HG02973 (cell line): Measurements from ENCODE around the gene PGGHG.
"Not testable (repeated sequence)": the region's sequence is repeated elsewhere in the genome, so short reads cannot be mapped to it uniquely, and the experiment has no call there.

Experiments used
- ATAC-seq: cut with Tn5 transposase; IDR thresholded peaks from one replicate; pipeline ENCODE4 v1.9.1; 2021; ENCODE audit warnings: moderate library complexity; ENCODE audit not compliant: unreplicated experiment

The PGGHG gene

DNA sequence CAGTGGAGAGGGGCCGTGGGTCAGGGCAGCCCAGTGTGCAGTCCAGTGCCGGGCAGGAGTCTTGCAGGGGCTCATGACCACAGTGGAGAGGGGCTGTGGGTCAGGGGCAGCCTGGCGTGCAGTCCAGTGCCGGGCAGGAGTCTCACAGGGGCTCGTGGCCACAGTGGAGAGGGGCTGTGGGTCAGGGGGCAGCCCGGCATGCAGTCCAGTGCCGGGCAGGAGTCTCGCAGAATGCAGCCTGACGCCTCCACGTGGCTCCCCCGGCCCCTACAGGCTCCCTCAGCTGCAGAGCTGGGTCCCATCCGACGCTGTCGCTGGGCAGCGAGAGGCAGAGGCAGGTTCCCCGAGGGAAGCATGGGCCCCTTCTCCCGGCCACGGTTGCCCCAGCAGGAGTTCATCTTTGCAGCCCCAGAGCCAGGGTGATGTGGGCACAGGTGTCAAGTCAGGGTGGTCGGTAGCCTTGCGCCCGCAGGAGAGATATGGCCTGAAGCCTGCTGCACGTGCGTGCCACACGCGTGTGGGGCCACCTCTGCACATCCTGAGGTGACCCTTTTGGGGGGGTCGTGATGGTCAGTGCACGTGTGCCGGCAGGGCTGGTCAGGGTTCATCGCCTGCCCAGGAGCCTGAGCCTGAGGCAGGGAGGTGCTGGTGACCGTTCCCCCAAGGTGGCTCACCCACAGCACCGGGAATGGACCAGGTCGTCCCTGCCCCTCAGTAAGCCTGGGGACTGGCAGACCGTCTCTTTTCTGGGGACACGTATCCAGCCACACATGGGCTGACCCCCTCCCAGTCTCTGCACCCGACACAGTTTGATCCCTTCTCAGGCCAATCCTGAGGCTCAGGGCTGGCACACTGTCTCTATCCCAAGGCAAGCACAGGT lies 7.5 kb downstream of the PGGHG start:
- ATAC-seq = no peak

GRCh38 chr11:297051-297585 lies 8.2 kb downstream of the PGGHG start:
- no peak for ATAC-seq

- no peak for ATAC-seq
These were observed 8.9 kb downstream of the PGGHG start for GRCh38 chr11:297586-298405.

GRCh38 chr11:298406-299065 lies 9.6 kb downstream of the PGGHG start:
- no peak for ATAC-seq

DNA sequence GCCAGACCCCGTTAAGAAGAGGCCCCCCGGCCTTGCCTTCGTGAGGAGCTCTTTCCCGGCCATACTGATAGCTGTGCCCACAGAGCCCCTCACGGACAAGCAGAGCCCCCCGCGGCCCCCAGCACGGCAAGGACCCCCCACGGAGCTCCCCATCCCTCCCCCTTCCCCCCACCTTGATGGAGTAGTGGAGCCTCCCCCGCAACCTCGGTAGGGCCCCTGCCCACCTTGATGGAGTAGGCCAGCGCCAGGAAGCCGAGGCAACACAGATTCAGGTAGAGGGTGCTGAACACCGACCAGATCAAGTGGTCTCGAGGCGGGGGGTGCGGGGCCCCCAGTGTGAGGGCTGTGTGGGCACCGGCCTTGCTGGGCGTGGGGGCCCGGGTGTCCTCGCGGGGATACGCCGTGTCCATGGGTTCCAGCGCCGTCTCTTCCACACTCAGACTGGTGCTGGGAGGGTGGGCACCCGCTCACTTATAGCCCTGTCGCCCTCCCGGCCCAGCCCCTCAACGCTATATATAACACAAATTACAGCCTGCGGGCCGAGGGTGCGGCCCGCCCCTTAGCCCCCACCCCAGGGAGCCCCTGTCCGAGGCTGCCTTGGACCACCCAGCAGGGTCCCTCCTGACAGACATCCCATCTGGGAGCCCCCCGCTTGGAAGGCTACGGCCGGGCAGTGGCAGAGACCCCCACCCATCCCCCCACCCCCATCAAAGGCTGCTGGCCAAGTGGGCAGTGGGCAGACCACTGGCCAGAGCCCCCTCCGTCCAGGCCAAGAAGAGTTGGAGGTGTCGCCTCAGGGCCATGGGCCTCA lies 10.4 kb downstream of the PGGHG start, which contains the start of gene IFITM5:
Gene IFITM5, minus strand, starts transcription at position 446 of the 811 bp plus-strand sequence. Its CDS starts 36 bp downstream, at position 410.
- no peak for ATAC-seq

DNA sequence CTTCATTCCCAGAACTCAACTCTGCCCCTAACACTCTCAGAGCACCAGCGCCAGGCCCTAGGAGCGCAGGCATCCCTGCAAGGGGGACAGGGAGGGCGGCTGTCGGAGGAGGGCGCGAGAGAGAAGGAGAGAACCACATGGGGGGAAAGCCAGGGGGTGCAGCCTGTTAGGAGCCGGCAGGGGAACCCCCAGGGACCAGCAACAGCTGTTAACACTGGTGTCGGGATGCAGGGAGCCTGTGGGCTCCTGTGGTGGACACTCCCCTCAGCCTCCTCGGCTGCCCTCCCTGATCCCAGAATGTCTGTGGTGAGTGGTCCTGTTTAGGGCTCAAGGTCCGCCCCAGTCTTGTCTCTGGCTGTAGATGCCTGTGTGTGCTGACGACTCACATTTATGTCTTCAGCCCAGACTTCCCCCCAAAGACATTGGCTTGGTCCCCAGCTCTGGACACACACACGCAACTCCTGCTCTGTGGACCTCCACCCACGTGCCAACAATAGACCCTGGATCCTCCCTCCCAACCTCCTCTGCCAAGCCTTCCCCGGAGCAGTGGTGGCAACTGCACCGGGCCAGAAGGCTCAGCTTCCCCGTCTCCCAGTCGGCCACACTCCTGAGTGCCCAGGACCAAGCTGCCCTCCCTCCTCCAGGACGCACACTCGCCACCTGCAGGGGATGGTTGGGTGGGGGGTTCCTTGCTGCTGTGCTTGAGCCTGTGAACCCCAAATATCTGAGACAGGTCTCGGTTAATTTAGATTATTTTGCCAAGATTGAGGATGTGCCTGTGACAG lies 11.2 kb downstream of the PGGHG start:
- no peak for ATAC-seq

DNA sequence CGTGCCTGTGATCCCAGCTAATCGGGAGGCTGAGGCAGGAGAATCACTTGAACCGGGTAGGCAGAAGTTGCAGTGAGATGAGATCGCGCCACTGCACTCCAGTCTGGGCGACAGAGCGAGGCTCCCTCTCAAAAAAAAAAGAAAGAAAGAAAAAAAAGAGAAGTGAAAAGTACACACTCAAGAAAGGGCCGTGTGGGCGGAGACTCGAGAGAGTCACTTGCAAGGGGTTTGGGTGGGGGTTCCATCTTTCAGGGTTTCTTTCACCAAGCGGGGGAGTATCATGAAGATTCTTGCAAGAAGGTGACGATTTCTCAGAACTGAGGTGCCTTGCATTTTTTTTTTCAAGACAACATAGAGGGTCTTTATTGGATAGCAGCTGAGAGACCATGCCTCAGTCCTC lies 14.4 kb downstream of the PGGHG start:
- no peak for ATAC-seq

DNA sequence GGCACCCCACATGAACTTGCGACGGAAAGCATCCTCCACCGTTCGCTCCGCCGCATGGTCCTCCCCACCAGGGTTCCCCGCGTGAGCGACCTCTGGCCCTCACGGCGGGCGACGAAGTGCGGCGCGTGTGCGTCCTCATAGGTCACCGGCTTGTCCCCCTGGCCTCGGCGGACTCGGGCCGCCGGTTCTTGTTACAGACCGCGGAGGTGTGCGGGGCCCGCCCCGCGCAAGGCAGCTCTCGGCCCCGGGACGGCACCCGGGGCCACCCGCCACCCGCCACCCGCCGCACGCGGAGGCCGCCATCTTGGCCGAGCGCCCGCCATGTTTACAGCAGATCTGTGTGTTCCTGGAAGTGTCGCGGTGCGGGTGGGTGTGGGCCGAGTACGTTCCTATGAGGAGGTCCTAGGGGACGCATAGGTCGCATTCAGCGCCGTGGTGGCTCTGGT lies 15.2 kb downstream of the PGGHG start:
- ATAC-seq = no peak

DNA sequence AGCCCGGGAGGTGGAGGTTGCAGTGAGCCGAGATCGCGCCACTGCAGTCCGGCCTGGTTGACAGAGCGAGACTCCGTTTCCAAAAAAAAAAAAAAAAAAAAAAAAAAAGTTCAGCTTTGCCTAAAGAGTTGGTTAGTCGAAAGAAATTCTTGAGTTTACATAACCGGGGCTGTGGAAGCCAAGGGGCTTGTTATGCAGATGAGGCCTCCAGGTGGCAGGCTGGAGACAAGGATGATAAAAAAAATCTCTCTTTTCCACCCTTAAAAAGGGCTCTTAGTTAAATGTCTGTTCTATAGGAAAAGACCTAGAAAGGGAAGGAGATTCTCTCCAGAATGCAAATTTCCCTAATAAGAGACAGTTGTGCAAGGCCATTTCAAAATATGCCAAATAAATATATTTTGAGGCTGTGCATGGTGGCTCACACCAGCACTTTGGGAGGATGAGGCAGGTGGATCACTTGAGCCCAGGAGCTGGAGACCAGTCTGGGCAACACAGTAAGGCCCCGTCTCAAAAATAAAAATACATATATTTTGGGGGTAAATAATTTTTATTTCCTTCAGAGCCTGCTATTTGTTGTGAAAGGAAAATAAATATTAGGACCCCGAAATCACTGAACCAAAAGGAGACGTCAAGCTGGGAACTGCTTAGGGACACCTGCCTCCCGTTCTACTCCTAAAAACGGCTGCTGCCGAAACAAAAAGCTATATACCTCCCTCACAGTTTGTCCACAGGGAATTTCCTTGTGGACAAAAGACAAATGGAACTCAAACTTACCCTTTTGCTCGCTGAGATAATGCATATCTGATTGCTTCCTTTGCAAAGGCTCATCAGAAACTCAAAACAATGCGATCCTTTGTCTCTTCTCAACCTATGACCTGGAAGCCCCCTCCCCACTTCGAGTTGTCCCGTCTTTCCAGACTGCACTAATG lies 16.3 kb downstream of the PGGHG start:
- no peak for ATAC-seq

DNA sequence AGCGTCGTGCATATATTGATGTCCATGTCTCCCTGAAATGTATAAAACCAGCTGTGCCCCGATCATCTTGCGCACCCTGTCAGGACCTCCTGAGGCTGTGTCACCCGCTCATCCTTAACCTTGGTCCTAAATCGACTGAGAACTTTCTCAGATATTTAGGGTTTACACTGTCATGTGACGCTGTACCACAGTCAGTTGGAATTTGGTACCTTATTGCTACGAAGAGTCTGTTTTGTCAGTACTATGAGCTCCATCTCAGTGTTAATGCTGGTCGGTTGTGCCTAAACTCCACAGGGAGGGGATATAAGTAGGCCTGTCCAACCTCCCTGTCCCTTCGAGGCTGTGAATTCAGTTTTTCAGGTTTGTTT lies 16.9 kb downstream of the PGGHG start:
- ATAC-seq = no peak

- no peak for ATAC-seq
These were observed 17.9 kb downstream of the PGGHG start for GRCh38 chr11:306645-307371.

DNA sequence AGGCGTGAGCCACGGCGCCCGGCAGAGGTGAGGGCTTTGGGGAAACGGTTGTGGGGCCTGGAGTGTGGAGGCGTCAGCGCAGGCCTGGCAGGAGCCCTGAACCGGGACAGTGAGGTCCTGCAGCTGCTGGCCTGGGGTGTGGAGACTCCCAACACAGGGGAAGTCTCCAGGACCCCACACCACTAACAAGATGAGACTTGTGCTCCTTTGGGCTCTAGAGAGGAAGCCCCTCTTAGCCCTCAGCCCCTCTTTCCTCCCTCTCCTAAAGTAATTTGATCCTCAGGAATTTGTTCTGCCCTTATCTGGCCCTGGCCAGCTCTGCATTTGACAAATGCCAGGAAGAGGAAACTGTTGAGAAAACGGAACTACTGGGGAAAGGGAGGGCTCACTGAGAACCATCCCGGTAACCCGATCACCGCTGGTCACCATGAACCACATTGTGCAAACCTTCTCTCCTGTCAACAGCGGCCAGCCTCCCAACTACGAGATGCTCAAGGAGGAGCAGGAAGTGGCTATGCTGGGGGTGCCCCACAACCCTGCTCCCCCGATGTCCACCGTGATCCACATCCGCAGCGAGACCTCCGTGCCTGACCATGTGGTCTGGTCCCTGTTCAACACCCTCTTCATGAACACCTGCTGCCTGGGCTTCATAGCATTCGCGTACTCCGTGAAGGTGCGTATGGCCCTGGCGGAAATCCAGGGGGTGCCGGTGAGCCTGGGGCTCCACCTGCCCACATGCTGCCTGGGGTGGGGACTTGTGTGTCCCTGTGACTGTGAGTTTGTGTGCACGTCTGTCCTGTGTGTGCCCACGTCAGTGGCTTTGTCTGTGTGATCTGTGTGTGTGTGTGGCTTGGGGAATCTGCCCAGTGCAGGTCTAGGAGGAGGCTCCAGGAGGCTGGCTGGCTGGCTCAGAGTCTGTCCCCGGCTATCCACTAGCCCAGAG lies 19.1 kb downstream of the PGGHG start, which contains the start of gene IFITM2:
Gene IFITM2, plus strand, starts transcription at position 51 of the 943 bp plus-strand sequence. Its CDS starts 377 bp downstream, at position 428.
- ATAC-seq = not testable (repeated sequence)

GRCh38 chr11:308740-309665 lies 20.1 kb downstream of the PGGHG start:
- not testable (repeated sequence) for ATAC-seq

GRCh38 chr11:309979-310572 lies 21.1 kb downstream of the PGGHG start:
- not testable (repeated sequence) for ATAC-seq
